SH-SY5Y (cell line): ENCODE results near the gene RNU6-9.

Experiments
- GATA2 ChIP-seq: IDR thresholded peaks from 2 replicates; pipeline ENCODE4 v1.6.1; 2011; ENCODE audit warnings: mild to moderate bottlenecking, low read depth, low read length
- GATA3 ChIP-seq: IDR thresholded peaks from 2 replicates; pipeline ENCODE4 v1.6.1; 2011; ENCODE audit warnings: low read depth, mild to moderate bottlenecking, low read length, moderate library complexity

DNA sequence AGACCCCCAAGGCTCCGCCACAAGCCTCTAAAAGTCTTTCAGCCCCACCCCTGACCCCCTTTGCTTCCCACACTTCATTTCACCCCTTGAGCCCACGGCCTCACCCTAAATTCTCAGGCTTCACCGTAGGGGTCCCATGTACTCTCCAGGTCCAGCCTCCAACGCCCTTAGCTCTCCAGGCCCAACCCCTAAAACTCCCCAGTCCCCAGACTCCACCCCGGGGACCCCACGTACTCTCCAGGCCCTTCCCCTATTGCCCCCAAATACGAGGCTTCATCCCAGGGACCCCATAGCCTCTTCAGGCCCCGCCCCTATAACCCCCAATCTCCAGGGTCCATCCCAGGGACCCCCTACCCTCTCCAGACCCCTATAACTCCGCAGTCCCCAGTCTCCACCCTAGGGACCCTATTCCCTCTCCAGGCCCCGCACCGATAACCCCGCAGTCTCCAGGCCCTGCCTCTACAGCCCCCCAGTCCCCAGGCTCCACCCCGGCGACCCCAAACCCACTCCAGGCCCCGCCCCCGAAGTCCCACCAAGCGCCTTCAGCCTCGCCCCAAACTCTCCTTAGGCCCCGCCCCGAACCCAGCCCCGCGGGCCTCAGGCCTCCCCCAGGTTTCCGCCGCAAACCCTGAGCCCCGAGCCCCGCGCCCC, 916 bp upstream of the RNU6-9 start:
- TF ChIP-seq GATA3 (no peak), GATA2 (no peak)
